Choroid plexus epithelial cell (primary cell): ENCODE results near the gene COL19A1.
"Not testable (repeated sequence)": the region's sequence is repeated elsewhere in the genome, so short reads cannot be mapped to it uniquely, and the experiment has no call there.

ENCODE experiments used
- DNase-seq: peaks from one replicate; pipeline ENCODE4 v3.0.0-alpha.2; 2010; ENCODE audit warnings: low read depth
- H3K4me3 ChIP-seq: 2 replicates; pipeline ENCODE4 v1.5.1; 2011; ENCODE audit warnings: low read depth, mild to moderate bottlenecking, control low read depth, low read length, moderate library complexity
- TF ChIP-seq, protein P1 (sequence below): conservative IDR thresholded peaks from 2 replicates; pipeline ENCODE4 v1.5.1; 2011; ENCODE audit warnings: low read depth, mild to moderate bottlenecking, control low read depth, inconsistent platforms, low read length, moderate library complexity

COL19A1 gene

GRCh38 chr6:69988458-69989126, 122.2 kb downstream of the COL19A1 start:
- no peak overlapping the region for H3K4me3 ChIP-seq
- TF ChIP-seq, protein P1, sequence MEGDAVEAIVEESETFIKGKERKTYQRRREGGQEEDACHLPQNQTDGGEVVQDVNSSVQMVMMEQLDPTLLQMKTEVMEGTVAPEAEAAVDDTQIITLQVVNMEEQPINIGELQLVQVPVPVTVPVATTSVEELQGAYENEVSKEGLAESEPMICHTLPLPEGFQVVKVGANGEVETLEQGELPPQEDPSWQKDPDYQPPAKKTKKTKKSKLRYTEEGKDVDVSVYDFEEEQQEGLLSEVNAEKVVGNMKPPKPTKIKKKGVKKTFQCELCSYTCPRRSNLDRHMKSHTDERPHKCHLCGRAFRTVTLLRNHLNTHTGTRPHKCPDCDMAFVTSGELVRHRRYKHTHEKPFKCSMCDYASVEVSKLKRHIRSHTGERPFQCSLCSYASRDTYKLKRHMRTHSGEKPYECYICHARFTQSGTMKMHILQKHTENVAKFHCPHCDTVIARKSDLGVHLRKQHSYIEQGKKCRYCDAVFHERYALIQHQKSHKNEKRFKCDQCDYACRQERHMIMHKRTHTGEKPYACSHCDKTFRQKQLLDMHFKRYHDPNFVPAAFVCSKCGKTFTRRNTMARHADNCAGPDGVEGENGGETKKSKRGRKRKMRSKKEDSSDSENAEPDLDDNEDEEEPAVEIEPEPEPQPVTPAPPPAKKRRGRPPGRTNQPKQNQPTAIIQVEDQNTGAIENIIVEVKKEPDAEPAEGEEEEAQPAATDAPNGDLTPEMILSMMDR, result no peak
- no peak for DNase-seq

DNA sequence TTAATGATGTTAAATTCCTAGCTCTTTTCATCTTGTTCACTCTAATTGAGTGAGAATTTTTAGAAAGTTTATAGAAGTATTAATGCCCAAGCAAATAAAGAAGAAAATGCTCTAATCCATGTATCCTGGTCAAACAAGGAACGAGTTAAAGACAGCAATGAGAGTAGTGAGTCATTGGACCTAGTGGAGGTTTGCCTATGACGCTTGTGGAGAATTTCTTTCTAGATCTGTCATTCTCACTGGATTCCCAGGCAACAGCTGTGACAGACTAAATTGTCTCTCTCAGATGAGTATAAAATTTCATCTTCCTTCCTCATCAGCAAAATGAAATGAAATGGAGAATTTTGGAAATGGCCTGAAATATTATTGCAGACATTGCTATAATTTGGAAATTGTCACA, 127.9 kb downstream of the COL19A1 start:
- TF ChIP-seq, protein P1, result no peak
- DNase-seq, result no peak

GRCh38 chr6:70008189-70008588, 141.8 kb downstream of the COL19A1 start:
- TF ChIP-seq, protein P1, result no peak
- no peak for DNase-seq
- H3K4me3 ChIP-seq, result no peak overlapping the region

More for the DNA sequence above, 127.9 kb downstream of the COL19A1 start:
- H3K4me3 ChIP-seq, result no peak overlapping the region

GRCh38 chr6:70010339-70010738, 144.0 kb downstream of the COL19A1 start:
- H3K4me3 ChIP-seq, DNase-seq: not testable (repeated sequence)

DNA sequence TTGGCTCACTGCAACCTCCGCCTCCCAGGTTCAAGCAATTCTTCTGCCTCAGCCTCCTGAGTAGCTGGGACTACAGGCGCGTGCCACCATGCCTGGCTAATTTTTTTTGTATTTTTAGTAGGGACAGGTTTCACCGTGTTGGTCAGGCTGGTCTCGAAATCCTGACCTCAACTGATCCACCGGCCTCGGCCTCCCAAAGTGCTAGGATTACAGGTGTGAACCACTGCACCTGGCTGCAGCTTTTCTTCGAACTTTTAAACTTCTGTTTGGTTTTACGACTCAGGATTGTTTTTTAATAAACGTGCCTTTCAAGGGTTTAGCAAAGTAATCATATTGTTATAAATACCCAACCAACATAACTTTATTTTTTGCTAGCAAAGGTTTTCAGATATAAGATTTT, 156.8 kb downstream of the COL19A1 start:
- H3K4me3 ChIP-seq, DNase-seq: not testable (repeated sequence)

DNA sequence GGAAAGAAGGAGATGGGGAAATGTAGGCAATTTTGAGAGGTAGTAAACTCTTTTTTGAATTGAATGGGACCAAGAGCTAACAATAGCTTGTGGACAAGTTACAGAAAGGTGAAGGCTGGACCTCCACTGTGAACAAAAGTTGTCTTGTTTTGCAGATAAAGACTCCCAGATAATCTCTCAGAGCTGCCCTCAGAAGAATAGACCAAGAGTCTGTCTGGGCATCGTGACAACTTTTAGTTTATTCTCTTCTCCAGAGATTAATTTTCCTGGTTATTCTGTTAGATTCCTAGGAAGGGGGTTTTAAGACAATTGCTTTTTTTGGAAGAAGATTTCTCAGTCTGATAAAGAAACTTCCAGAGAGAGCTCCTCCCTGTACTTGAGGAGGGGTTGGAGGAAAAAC, 161.9 kb downstream of the COL19A1 start:
- TF ChIP-seq, protein P1, result no peak
- DNase-seq, result no peak
- no peak overlapping the region for H3K4me3 ChIP-seq

DNA sequence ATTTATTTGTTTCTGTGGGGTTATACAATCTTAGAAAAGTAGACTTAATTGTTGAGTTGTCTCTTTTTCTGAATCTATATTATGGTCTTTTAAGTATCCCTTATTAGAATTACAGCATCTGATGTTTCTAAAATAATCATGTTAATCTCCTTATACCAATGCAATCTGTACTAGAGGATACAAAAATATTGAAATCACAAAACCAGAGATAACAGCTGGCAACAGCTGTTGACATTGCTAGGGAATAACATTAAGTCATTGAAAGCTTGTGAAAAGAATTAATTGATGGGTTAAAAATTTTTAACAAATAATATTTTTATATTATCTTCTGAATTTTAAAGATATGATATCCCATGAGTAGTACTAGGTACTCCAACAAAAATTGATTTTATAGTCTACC, 162.6 kb downstream of the COL19A1 start:
- TF ChIP-seq, protein P1, result no peak

GRCh38 chr6:70033781-70034180, 167.4 kb downstream of the COL19A1 start:
- TF ChIP-seq, protein P1, result no peak
- DNase-seq, result no peak

More for the DNA sequence above, 162.6 kb downstream of the COL19A1 start:
- H3K4me3 ChIP-seq, result no peak overlapping the region
- DNase-seq, result no peak

More at GRCh38 chr6:70033781-70034180, 167.4 kb downstream of the COL19A1 start:
- H3K4me3 ChIP-seq, result no peak overlapping the region
